Panc1 (cell line): ENCODE results near the gene KIF2A. TPM values are rescaled to one million over a fixed set of nuclear protein-coding genes. Genes with fewer than 3 reads are reported as not detected.

Experiments used
- ATAC-seq: fragments of 200-7000 bp; cut with Tn5 transposase; 2 replicates; pipeline ENCODE4 v1.9.1; 2020; ENCODE audit warnings: mild to moderate bottlenecking, moderate library complexity
- BruUV-seq: library from RNA; stranded (reverse); fragments of 400-500 nt; replicated peaks from 2 replicates; lab custom pipeline; 2021; lab: Mats Ljungman, UMichigan
- CTCF ChIA-PET: fragments of 300-600 bp; sonication (Branson Sonifier 250); formaldehyde crosslinking; loops from one replicate; lab custom pipeline; 2022; ENCODE audit warnings: antibody characterized with exemption; lab: Charles Lee
- POLR2A ChIA-PET: fragments of 300-600 bp; sonication (Branson Sonifier 250); formaldehyde crosslinking; loops from one replicate; lab custom pipeline; 2022; ENCODE audit warnings: antibody characterized with exemption; lab: Charles Lee
- DNase-seq: peaks from one replicate; pipeline ENCODE4 v3.0.0-alpha.2; 2010; ENCODE audit warnings: low read depth, low spot score
- H3K27ac ChIP-seq: 2 replicates; pipeline ENCODE4 v1.5.1; 2011; ENCODE audit warnings: mild to moderate bottlenecking, low read length, inconsistent platforms
- H3K27me3 ChIP-seq: fragments of 200-500 bp; sonication (Bioruptor generic); 2 replicates; pipeline ENCODE4 v1.6.0; 2014; ENCODE audit warnings: low read length, inconsistent platforms; ENCODE audit not compliant: control insufficient read depth, insufficient read depth
- H3K36me3 ChIP-seq: fragments of 200-500 bp; sonication (Bioruptor generic); 2 replicates; pipeline ENCODE4 v1.5.1; 2014; ENCODE audit warnings: inconsistent platforms, mild to moderate bottlenecking, low read length, moderate library complexity; ENCODE audit not compliant: control insufficient read depth, insufficient read depth
- H3K4me1 ChIP-seq: 2 replicates; pipeline ENCODE4 v1.5.1; 2011; ENCODE audit warnings: inconsistent platforms, mild to moderate bottlenecking, low read length, moderate library complexity; ENCODE audit not compliant: control insufficient read depth, insufficient read depth
- H3K4me3 ChIP-seq, 2 experiments: 2 replicates each; pipeline ENCODE4 v1.5.1; 2011 to 2012; ENCODE audit warnings: low read depth in 2 of 2, low read length in 2 of 2, mild to moderate bottlenecking in 2 of 2, inconsistent platforms in 1 of 2, moderate library complexity in 1 of 2
- H3K9me3 ChIP-seq: fragments of 200-500 bp; sonication (Bioruptor generic); 2 replicates; pipeline ENCODE4 v1.5.1; 2014; ENCODE audit warnings: low read depth, mild to moderate bottlenecking, inconsistent platforms, low read length, moderate library complexity; ENCODE audit not compliant: control insufficient read depth, insufficient read depth
- CTCF ChIP-seq: fragments of 450-650 bp; IDR thresholded peaks from 2 replicates; pipeline ENCODE4 v1.5.1; 2017; ENCODE audit warnings: mild to moderate bottlenecking
- POLR2AphosphoS5 ChIP-seq: IDR thresholded peaks from 2 replicates; pipeline ENCODE4 v1.6.1; 2012; ENCODE audit warnings: mild to moderate bottlenecking, low read depth, low read length, moderate library complexity
- REST ChIP-seq, 2 experiments: IDR thresholded peaks; 2 replicates each; pipeline ENCODE4 v1.6.1; 2011 to 2012; ENCODE audit warnings: low read depth in 2 of 2, control low read depth in 1 of 2, low read length in 1 of 2, mild to moderate bottlenecking in 1 of 2, moderate library complexity in 1 of 2; ENCODE audit not compliant: insufficient read depth in 1 of 2
- SIN3A ChIP-seq: IDR thresholded peaks from 2 replicates; pipeline ENCODE4 v1.6.1; 2012; ENCODE audit warnings: low read depth, mild to moderate bottlenecking, low read length, moderate library complexity, borderline replicate concordance; ENCODE audit not compliant: insufficient read depth
- TCF7L2 ChIP-seq: IDR thresholded peaks from 2 replicates; pipeline ENCODE4 v1.6.1; 2011; ENCODE audit warnings: mild to moderate bottlenecking, low read depth, low read length, inconsistent platforms
- in situ Hi-C: cut with HindIII; loops from 2 replicates; pipeline ENCODE4 v1.10.0; 2016; ENCODE audit warnings: low sequenced_read_pairs, low pct_unique_long_range_greater_than_20kb
- intact Hi-C: fragments of 100-400 bp; cut with micrococcal nuclease; formaldehyde crosslinking; loops from one replicate; pipeline ENCODE4 v1.10.0; 2022; ENCODE audit not compliant: unreplicated experiment
- total RNA-seq: library from RNA; stranded (reverse); gene quantifications from one replicate; pipeline ENCODE4 v1.2.1, GENCODE V29; 2021; ENCODE audit not compliant: unreplicated experiment

The KIF2A gene
- total RNA-seq, 1 experiment from 2014 or later: 58.9 TPM

GRCh38 chr5:62281411-62281810 is 24.6 kb upstream of the KIF2A start:
- POLR2A ChIA-PET: no interaction called here
- TF ChIP-seq SIN3A: no peak
- TF ChIP-seq POLR2AphosphoS5: no peak
- TF ChIP-seq TCF7L2: no peak
- no peak for TF ChIP-seq REST (IDR thresholded peaks at IDR 0.05; ENCODE audit: insufficient read depth in 1 of 2, low read depth in 2 of 2, low read length in 1 of 2)
- no peak for TF ChIP-seq CTCF
- no peak for DNase-seq
- intact Hi-C loops (no loop called here), in situ Hi-C loops (no loop called here)
- Histone ChIP-seq H3K36me3 (no peaks in the 10 kb centered on the region), H3K9me3 (no peaks in the 10 kb centered on the region; the same call in 1 of the 2 replicates), H3K4me1 (no peaks in the 10 kb centered on the region), H3K27ac (no peak overlapping the region), H3K27me3 (peaks cover 2% of the 10 kb centered on the region; the same call in 1 of the 2 replicates), H3K4me3 (no peak overlapping the region)
- no peak for ATAC-seq
- BruUV-seq: no TSS peak
- CTCF ChIA-PET: no interaction called here

GRCh38 chr5:62282064-62282463 is 23.9 kb upstream of the KIF2A start:
- H3K36me3 ChIP-seq: no peaks in the 10 kb centered on the region
- ChIA-PET CTCF (no interaction called here), POLR2A (no interaction called here)
- no TSS peak for BruUV-seq
- no peak overlapping the region for H3K27ac ChIP-seq
- intact Hi-C loops: no loop called here
- DNase-seq: no peak
- H3K4me1 ChIP-seq: no peaks in the 10 kb centered on the region
- no peak for TF ChIP-seq CTCF
- H3K9me3 ChIP-seq: no peaks in the 10 kb centered on the region; the same call in 1 of the 2 replicates
- ATAC-seq: no peak
- peaks cover 2% of the 10 kb centered on the region; the same call in 1 of the 2 replicates for H3K27me3 ChIP-seq
- no peak overlapping the region for H3K4me3 ChIP-seq
- in situ Hi-C loops: no loop called here
